GM12865 (cell line): Measurements from ENCODE around the gene SEMA3A.

Source experiments
- DNase-seq: peaks from one replicate; pipeline ENCODE4 v3.0.0; 2010; ENCODE audit warnings: low read depth
- H3K4me3 ChIP-seq: 2 replicates; pipeline ENCODE4 v1.5.1; 2011; ENCODE audit warnings: mild to moderate bottlenecking, low read depth, low read length, control low read depth
- TF ChIP-seq, protein P1 (sequence below): IDR thresholded peaks from 2 replicates; pipeline ENCODE4 v1.5.1; 2011; ENCODE audit warnings: low read length, control low read depth, low read depth, inconsistent platforms; ENCODE audit not compliant: insufficient read depth; ENCODE audit errors: missing control alignments

SEMA3A gene

DNA sequence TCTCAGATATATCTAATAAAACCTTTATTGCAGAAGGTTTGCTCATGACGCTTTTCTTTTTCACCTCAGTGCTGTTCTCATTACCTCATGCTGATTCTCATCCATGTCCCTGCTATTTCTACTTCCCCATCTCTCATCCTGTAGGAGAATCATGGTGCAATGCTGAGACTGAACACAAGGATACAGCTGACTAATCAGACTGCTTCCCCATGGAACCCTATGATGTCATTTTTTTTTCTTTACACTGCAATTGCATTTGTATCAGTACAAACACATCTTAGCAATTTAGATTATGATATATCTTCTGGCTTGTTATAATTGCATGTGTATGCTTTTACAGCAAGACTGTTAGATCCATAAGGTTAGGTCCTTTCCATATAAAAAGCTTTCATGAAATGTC lies 93.7 kb downstream of the SEMA3A start:
- no peak overlapping the region for H3K4me3 ChIP-seq
- no peak for DNase-seq
- TF ChIP-seq, protein P1, sequence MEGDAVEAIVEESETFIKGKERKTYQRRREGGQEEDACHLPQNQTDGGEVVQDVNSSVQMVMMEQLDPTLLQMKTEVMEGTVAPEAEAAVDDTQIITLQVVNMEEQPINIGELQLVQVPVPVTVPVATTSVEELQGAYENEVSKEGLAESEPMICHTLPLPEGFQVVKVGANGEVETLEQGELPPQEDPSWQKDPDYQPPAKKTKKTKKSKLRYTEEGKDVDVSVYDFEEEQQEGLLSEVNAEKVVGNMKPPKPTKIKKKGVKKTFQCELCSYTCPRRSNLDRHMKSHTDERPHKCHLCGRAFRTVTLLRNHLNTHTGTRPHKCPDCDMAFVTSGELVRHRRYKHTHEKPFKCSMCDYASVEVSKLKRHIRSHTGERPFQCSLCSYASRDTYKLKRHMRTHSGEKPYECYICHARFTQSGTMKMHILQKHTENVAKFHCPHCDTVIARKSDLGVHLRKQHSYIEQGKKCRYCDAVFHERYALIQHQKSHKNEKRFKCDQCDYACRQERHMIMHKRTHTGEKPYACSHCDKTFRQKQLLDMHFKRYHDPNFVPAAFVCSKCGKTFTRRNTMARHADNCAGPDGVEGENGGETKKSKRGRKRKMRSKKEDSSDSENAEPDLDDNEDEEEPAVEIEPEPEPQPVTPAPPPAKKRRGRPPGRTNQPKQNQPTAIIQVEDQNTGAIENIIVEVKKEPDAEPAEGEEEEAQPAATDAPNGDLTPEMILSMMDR, result no peak

DNA sequence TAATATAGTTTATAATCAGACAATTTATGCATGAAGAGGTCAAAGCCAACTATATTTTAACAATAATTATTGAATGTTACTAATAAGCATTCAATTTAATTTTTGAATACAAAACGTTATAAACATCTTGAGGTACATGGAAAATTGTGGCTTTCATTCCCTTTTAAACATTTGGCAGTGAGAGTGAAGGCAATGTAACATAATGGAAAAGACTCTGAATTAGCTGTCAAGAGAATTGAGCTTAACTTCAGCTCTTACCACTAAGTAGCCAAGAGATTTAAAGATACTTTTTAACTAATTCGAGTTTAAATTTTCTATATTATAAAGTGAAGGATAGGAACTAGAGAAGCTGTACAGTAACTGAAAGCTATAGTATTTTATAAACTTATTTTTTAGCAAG lies 98.6 kb downstream of the SEMA3A start:
- H3K4me3 ChIP-seq, result no peak overlapping the region
- no peak for DNase-seq
- TF ChIP-seq, protein P1, result no peak

DNA sequence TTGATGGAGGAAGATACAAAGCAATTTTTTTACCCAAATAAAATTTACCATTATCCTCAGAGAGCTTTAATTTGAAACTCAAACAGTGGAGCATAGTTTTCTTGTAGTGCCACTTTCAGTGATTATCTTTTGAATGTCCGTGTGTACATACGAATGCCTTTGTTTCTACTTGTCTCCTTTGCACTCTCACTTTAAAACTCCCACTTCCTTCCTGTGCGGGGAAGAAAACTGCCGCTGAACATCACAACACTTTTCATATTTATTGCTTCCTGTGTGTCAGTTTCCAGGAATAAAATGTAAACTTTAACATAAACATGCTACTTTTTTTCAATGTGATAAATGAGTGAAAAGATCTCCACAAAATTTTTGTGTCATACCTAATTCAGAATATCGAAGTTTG lies 102.4 kb downstream of the SEMA3A start:
- TF ChIP-seq, protein P1, result no peak
- peak; percentile 4 for DNase-seq
- H3K4me3 ChIP-seq, result no peak overlapping the region

DNA sequence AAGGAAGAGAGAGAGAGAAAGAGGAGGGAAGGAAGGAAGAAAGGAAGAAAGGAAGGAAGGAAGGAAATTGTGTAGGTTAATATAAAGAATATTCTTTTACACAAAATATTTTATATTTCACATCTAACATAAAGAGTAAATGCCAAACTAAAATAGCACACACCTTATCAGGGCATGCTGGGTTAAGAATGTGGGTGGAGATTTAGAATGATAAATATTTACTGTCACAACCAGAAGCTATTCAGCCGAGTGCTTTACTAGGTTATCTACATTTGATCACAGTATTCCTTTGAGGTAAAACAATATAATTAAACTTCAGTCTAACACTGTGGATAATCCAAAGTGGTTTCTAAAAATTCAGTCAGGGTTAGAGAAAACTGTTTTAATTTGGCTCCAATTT lies 103.3 kb downstream of the SEMA3A start:
- no peak overlapping the region for H3K4me3 ChIP-seq
- TF ChIP-seq, protein P1, result no peak
- DNase-seq, result no peak

DNA sequence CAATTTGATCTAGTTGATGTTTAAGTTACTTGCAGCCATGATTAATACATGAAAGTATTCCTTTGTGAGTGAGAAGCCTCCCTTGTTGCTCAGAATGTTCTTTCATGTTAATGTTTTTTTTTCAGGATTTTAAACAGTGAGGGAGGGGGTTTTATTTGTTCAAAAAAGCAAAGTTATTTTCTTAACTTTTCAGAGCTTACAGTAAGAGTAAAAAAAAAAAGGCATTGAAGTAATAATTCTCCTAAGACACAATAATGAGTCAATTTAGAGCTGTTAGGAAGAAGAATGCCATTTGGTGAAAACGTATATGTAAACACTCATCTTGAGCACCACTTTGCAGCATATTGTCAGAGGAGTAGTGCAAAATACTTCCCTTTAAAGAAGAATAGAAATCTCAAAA lies 105.8 kb downstream of the SEMA3A start:
- no peak for DNase-seq
- TF ChIP-seq, protein P1, result no peak
- H3K4me3 ChIP-seq, result no peak overlapping the region

DNA sequence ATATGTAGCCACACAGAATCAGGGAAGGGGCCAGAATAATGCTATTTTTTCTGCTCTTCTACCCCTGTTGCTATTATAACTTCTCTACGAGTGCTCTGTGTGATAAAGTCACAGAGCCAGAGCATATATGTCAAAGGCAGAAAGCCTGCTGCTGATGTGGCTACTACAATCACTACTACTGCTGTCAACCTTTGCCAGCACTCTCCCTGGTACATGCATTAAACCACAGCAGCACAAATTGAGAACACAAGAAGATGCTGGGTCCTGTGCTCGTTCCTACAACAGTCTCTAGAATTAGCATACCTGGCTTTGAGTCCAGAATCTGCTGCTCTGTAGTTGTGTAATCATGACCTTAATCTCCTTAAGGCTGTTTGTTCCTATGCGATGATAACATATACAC lies 108.6 kb downstream of the SEMA3A start:
- DNase-seq, result no peak
- TF ChIP-seq, protein P1, result no peak
- no peak overlapping the region for H3K4me3 ChIP-seq

DNA sequence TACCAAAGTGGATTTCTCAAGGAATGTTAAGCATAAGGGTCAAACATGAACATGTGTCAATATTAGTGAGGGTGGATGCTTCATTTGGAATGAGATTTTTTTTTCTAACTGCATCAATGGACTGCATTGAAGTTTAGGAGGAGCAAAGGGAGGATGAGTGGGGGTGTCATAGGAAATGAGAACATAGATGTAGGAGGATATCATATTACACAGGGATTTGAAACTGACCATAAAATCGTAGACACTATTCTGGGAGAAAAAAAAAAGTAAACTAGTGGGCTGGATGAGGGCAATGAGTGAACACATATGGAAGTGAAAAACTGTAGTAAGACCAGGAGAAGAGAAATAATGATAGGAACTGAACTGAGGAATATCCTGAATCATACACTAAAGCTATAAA lies 109.4 kb downstream of the SEMA3A start:
- no peak overlapping the region for H3K4me3 ChIP-seq
- TF ChIP-seq, protein P1, result no peak
- DNase-seq, result no peak
